Stimulated activated CD4-positive, alpha-beta T cell treated with anti-CD3 and anti-CD28 coated beads, Interleukin-12 subunit alpha, Interleukin-12 subunit beta, amount 100 ng/mL, for 24 hours (primary cell): ENCODE measurements around the gene NKD2.
"Not testable (repeated sequence)": the region's sequence is repeated elsewhere in the genome, so short reads cannot be mapped to it uniquely, and the experiment has no call there.

Source experiments
- DNase-seq, 2 experiments: peaks; one replicate each; pipeline ENCODE4 v3.0.0-alpha.2; 2020; ENCODE audit warnings: low read depth in 2 of 2

The NKD2 gene

GRCh38 chr5:1013948-1014301 lies 5.3 kb downstream of the NKD2 start:
- DNase-seq = no peak

GRCh38 chr5:1014346-1014745 lies 5.7 kb downstream of the NKD2 start:
- no peak for DNase-seq

GRCh38 chr5:1014781-1015221 lies 6.2 kb downstream of the NKD2 start:
- DNase-seq = no peak

GRCh38 chr5:1015507-1015906 lies 6.9 kb downstream of the NKD2 start:
- DNase-seq = no peak

- DNase-seq = no peak
These were observed 7.4 kb downstream of the NKD2 start for GRCh38 chr5:1016036-1016435.

- no peak for DNase-seq
These were observed 7.9 kb downstream of the NKD2 start for GRCh38 chr5:1016476-1016875.

GRCh38 chr5:1017056-1017455 lies 8.5 kb downstream of the NKD2 start:
- DNase-seq = no peak

GRCh38 chr5:1017691-1018455 lies 9.3 kb downstream of the NKD2 start:
- no peak for DNase-seq

- no peak for DNase-seq
These were observed 10.0 kb downstream of the NKD2 start for GRCh38 chr5:1018596-1018995.

- no peak for DNase-seq
These were observed 10.7 kb downstream of the NKD2 start for GRCh38 chr5:1019001-1019905.

GRCh38 chr5:1020452-1020961 lies 11.9 kb downstream of the NKD2 start:
- DNase-seq = no peak

- DNase-seq = no peak
These were observed 12.8 kb downstream of the NKD2 start for GRCh38 chr5:1021136-1021968.

- DNase-seq = not testable (repeated sequence)
These were observed 13.4 kb downstream of the NKD2 start for GRCh38 chr5:1021969-1022336.

GRCh38 chr5:1026700-1027621 lies 18.4 kb downstream of the NKD2 start:
- no peak for DNase-seq

GRCh38 chr5:1027631-1028441 lies 19.2 kb downstream of the NKD2 start:
- DNase-seq = no peak

GRCh38 chr5:1028481-1029281 lies 20.1 kb downstream of the NKD2 start:
- DNase-seq = no peak

- no peak for DNase-seq
These were observed 20.8 kb downstream of the NKD2 start for GRCh38 chr5:1029282-1029944.

- no peak for DNase-seq
These were observed 21.5 kb downstream of the NKD2 start for GRCh38 chr5:1029945-1030625.
